K562 (cell line): ENCODE measurements around the gene BSPRY. TPM values are rescaled to one million over a fixed set of nuclear protein-coding genes. Genes with fewer than 3 reads are reported as not detected.

Experiments used
- ATAC-seq: fragments of 200-7000 bp; cut with Tn5 transposase; 3 replicates; pipeline ENCODE4 v1.9.1; 2020; ENCODE audit warnings: moderate library complexity
- BruUV-seq: library from RNA; stranded (reverse); fragments of 400-500 nt; replicated peaks from 2 replicates; lab custom pipeline; 2021; lab: Mats Ljungman, UMichigan
- CTCF ChIA-PET: fragments of 300-600 bp; formaldehyde crosslinking; extraction: SDS; loops from one replicate; lab custom pipeline; 2021; ENCODE audit warnings: low intra/inter-chr PET ratio; lab: Yijun Ruan, JAX
- POLR2A ChIA-PET: fragments of 300-600, 350-650 bp; sonication (Branson Sonifier 250); formaldehyde crosslinking; extraction: SDS; loops from one replicate; lab custom pipeline; 2021; ENCODE audit warnings: antibody characterized with exemption, inconsistent platforms; lab: Yijun Ruan, JAX
- DNase-seq, 4 experiments: peaks; one replicate each; pipeline versions ENCODE4 v3.0.0 to v3.0.0-alpha.2; 2011 to 2018; ENCODE audit warnings: low spot score in 3 of 4, mixed read lengths in 3 of 4; ENCODE audit errors: extremely low read depth in 1 of 4
- FAIRE-seq: peaks from 2 replicates; lab custom pipeline; 2011; peaks lifted over from hg19 to GRCh38; lab: Jason Lieb, UNC
- H2AFZ ChIP-seq: 2 replicates; pipeline ENCODE4 v1.6.0; 2011; ENCODE audit warnings: low read depth, low read length, control low read depth, inconsistent platforms
- H3K27ac ChIP-seq: fragments of 200-600 bp; 3 replicates; pipeline ENCODE4 v1.8.0; 2011; ENCODE audit warnings: low read depth, mild to moderate bottlenecking, control low read depth, inconsistent platforms, low read length, moderate library complexity, mixed read lengths; ENCODE audit errors: extremely low read depth
- H3K27me3 ChIP-seq, 2 experiments: fragments of 300-600 bp in 1 of 2; 2 replicates in 1 of 2; 3 replicates in 1 of 2; pipeline versions ENCODE4 v1.6.0 to v1.8.0; 2011; ENCODE audit warnings: inconsistent platforms in 2 of 2, low read length in 2 of 2, mild to moderate bottlenecking in 1 of 2, mixed read lengths in 1 of 2, moderate library complexity in 1 of 2; ENCODE audit not compliant: control insufficient read depth in 2 of 2, insufficient read depth in 2 of 2
- H3K36me3 ChIP-seq: fragments of 300-600 bp; 3 replicates; pipeline ENCODE4 v1.8.0; 2011; ENCODE audit warnings: mild to moderate bottlenecking, low read length, inconsistent platforms; ENCODE audit not compliant: control insufficient read depth, insufficient read depth
- H3K4me1 ChIP-seq, 2 experiments: fragments of 200-600 bp in 1 of 2; replicated peaks in 1 of 2; 2 replicates in 1 of 2; 3 replicates in 1 of 2; pipeline versions ENCODE4 v1.5.1 to v1.8.0; 2011; ENCODE audit warnings: inconsistent platforms in 2 of 2, low read length in 2 of 2, mild to moderate bottlenecking in 1 of 2, mixed read lengths in 1 of 2, moderate library complexity in 1 of 2; ENCODE audit not compliant: control insufficient read depth in 2 of 2, insufficient read depth in 2 of 2
- H3K4me2 ChIP-seq: 2 replicates; pipeline ENCODE4 v1.6.1; 2011; ENCODE audit warnings: low read length, control low read depth, inconsistent platforms, mixed read lengths; ENCODE audit not compliant: insufficient read depth
- H3K4me3 ChIP-seq: fragments of 200-600 bp; sonication (generic), shearing (Covaris generic); 2 replicates; pipeline ENCODE4 v1.5.1; 2016; ENCODE audit warnings: control low read depth, inconsistent platforms
- H3K79me2 ChIP-seq: fragments of 200-600 bp; 3 replicates; pipeline ENCODE4 v1.8.0; 2011; ENCODE audit warnings: low read length, inconsistent platforms; ENCODE audit not compliant: control insufficient read depth, insufficient read depth
- H3K9ac ChIP-seq, 2 experiments: 2 replicates each; pipeline versions ENCODE4 v1.6.0 to v1.6.1; 2011; ENCODE audit warnings: low read depth in 2 of 2, low read length in 2 of 2, control low read depth in 1 of 2, inconsistent platforms in 1 of 2, mild to moderate bottlenecking in 1 of 2, mixed read lengths in 1 of 2; ENCODE audit not compliant: insufficient read depth in 1 of 2
- H3K9me1 ChIP-seq: one replicate; pipeline ENCODE4 v1.6.0; 2011; ENCODE audit warnings: inconsistent platforms, mild to moderate bottlenecking, low read length, moderate library complexity; ENCODE audit not compliant: control insufficient read depth, insufficient read depth
- H3K9me3 ChIP-seq: replicated peaks from 2 replicates; pipeline ENCODE4 v1.5.1; 2011; ENCODE audit warnings: low read depth, low read length, inconsistent platforms; ENCODE audit not compliant: control insufficient read depth, insufficient read depth
- H4K20me1 ChIP-seq: replicated peaks from 2 replicates; pipeline ENCODE4 v1.6.1; 2011; ENCODE audit warnings: low read length, inconsistent platforms, mixed read lengths; ENCODE audit not compliant: control insufficient read depth, insufficient read depth
- CBFB ChIP-seq: sonication (generic); formaldehyde crosslinking; IDR thresholded peaks from 2 replicates; pipeline ENCODE4 v1.4.0; 2020; ENCODE audit warnings: mild to moderate bottlenecking, missing genetic modification reagents
- CREB5 ChIP-seq: fragments of 250-450 bp; sonication (Bioruptor Pico); IDR thresholded peaks from 2 replicates; pipeline ENCODE4 v1.5.0; 2020; ENCODE audit warnings: mild to moderate bottlenecking
- HCFC1 ChIP-seq: IDR thresholded peaks from 2 replicates; pipeline ENCODE4 v1.6.1; 2012; ENCODE audit warnings: low read depth, low read length, improper control_type of control experiment
- HSF4 ChIP-seq: fragments of 250-450 bp; sonication (Bioruptor Pico); IDR thresholded peaks from 2 replicates; pipeline ENCODE4 v2.1.2; 2022; ENCODE audit warnings: mild to moderate bottlenecking, moderate library complexity, borderline replicate concordance
- MYNN ChIP-seq, 2 experiments: sonication (generic); formaldehyde crosslinking in 1 of 2; IDR thresholded peaks; 2 replicates each; pipeline versions ENCODE4 v1.5.0 to v1.6.1; 2016 to 2020; ENCODE audit warnings: antibody characterized with exemption in 1 of 2, missing genetic modification reagents in 1 of 2
- NELFE ChIP-seq: IDR thresholded peaks from 2 replicates; pipeline ENCODE4 v1.6.1; 2011; ENCODE audit warnings: mild to moderate bottlenecking; ENCODE audit not compliant: insufficient read depth, insufficient read length
- NKRF ChIP-seq: fragments of 450-650 bp; IDR thresholded peaks from 2 replicates; pipeline ENCODE4 v1.6.1; 2016; ENCODE audit warnings: borderline replicate concordance
- PCBP1 ChIP-seq: fragments of 200-400 bp; formaldehyde crosslinking; IDR thresholded peaks from 2 replicates; pipeline ENCODE4 v1.6.1; 2018; ENCODE audit warnings: mild to moderate bottlenecking, low read depth, low read length; ENCODE audit not compliant: poor library complexity, severe bottlenecking
- PRPF4 ChIP-seq: fragments of 200-400 bp; formaldehyde crosslinking; IDR thresholded peaks from one replicate; pipeline ENCODE4 v1.6.1; 2017; ENCODE audit warnings: low read length, low read depth, mild to moderate bottlenecking; ENCODE audit not compliant: insufficient read depth, poor library complexity, severe bottlenecking
- SMAD3 ChIP-seq: fragments of 450-650 bp; formaldehyde crosslinking; conservative IDR thresholded peaks from 2 replicates; pipeline ENCODE4 v1.4.0; 2020; ENCODE audit warnings: mild to moderate bottlenecking
- YY1 ChIP-seq, 3 experiments: IDR thresholded peaks; 2 replicates each; pipeline ENCODE4 v1.6.1; 2011; ENCODE audit warnings: low read length in 2 of 3, mild to moderate bottlenecking in 2 of 3, moderate library complexity in 2 of 3, borderline replicate concordance in 1 of 3, control low read depth in 1 of 3, low read depth in 1 of 3; ENCODE audit not compliant: insufficient read depth in 3 of 3, insufficient replicate concordance in 2 of 3, control insufficient read depth in 1 of 3, insufficient read length in 1 of 3; ENCODE audit errors: extremely low read depth in 1 of 3
- ZBTB17 ChIP-seq: fragments of 450-650 bp; formaldehyde crosslinking; IDR thresholded peaks from 2 replicates; pipeline ENCODE4 v1.4.0; 2020; ENCODE audit warnings: mild to moderate bottlenecking
- ZNF133 ChIP-seq: fragments of 250-450 bp; sonication (Bioruptor Pico); IDR thresholded peaks from 2 replicates; pipeline ENCODE4 v1.4.0; 2020; ENCODE audit warnings: mild to moderate bottlenecking
- ZNF699 ChIP-seq: fragments of 250-450 bp; sonication (Bioruptor Pico); IDR thresholded peaks from 2 replicates; pipeline ENCODE4 v1.8.0; 2021; ENCODE audit warnings: mild to moderate bottlenecking, moderate library complexity; ENCODE audit not compliant: insufficient replicate concordance
- WGBS: fragments of 100-300 bp; shearing (Covaris generic); methylation state at CpG from one replicate; pipeline ENCODE4 v1.1.6; 2016; ENCODE audit warnings: low coverage, mixed read lengths; ENCODE audit not compliant: insufficient coverage; ENCODE audit errors: missing lambda C conversion rate; 5-methylcytosine and 5-hydroxymethylcytosine counted together
- in situ Hi-C: fragments of 300-500 bp; cut with MboI; formaldehyde crosslinking; loops from 4 replicates; pipeline ENCODE4 v1.15.0; 2018; ENCODE audit warnings: inconsistent platforms, mixed read lengths
- intact Hi-C: fragments of 100-400 bp; cut with micrococcal nuclease; formaldehyde crosslinking; loops from 2 replicates; pipeline ENCODE4 v1.14.2; 2022
- polyA plus RNA-seq, 8 experiments: library from polyadenylated mRNA; depleted of rRNA in 4 of 8; stranded (reverse) in 5 of 8; unstranded in 3 of 8; fragments of >200 nt; fragmentation: Nextera tagmentation in 2 of 8; fragmentation: Illumina TruSeq in 1 of 8; extraction: Ambion mirVana in 2 of 8; extraction: Trizol in 1 of 8; gene quantifications; 2 replicates each; pipeline versions ENCODE4 v1.2.1 to v1.2.3, GENCODE V29; 2011 to 2014; ENCODE audit warnings: inconsistent platforms in 1 of 8, missing spikeins in 1 of 8
- total RNA-seq, 7 experiments: library from RNA; depleted of rRNA in 6 of 7; stranded (reverse); fragments of >200 nt in 6 of 7; fragmentation: Illumina TruSeq in 2 of 7; extraction: Trizol in 2 of 7; gene quantifications; 2 replicates each; pipeline versions ENCODE4 v1.2.1 to v1.2.3, GENCODE V29; 2011 to 2021; ENCODE audit warnings: low replicate concordance in 1 of 7
- TF ChIP-seq, protein P1 (sequence below): fragments of 250-450 bp; sonication (Bioruptor Pico); IDR thresholded peaks from 2 replicates; pipeline ENCODE4 v1.5.0; 2021

BSPRY gene
- total and polyA plus RNA-seq, 9 of the 15 experiments (the other 6 are each of a cell fraction or from before 2014, with no cell fraction given), result 0.07 to 0.67 (median 0.18) TPM

DNA sequence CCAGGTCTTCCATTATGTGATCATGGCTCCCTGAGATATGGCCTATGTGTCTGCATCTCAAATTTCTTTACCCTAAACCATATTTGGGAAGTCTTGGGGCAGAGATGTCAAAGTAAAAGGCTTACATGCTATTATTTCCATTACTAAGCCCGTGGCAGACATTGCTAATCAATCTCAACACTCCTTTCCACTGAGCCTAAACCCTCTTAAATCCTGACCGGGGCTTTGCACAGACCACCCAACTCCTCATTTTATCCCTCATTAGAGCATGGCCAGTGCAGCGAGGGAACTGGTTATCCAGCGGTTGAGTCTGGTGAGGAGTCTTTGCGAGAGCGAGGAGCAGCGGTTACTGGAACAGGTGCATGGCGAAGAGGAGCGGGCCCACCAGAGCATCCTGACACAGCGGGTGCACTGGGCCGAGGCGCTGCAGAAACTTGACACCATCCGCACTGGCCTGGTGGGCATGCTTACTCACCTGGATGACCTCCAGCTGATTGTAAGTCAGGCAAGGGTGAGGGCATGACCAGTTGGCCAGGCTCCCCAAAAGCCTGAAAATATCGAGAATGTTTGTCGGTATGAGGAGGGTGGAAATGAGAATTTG lies 11.0 kb downstream of the BSPRY start:
- Histone ChIP-seq H3K27me3 (0 out of 5 replicates have a peak, but pooled peaks cover 0 to 9% of the 10 kb centered on the region in 2 experiments), H3K9ac (no peak overlapping the region), H3K36me3 (no peaks in the 10 kb centered on the region), H3K9me1 (no peaks in the 10 kb centered on the region), H3K79me2 (no peaks in the 10 kb centered on the region), H3K4me2 (no peak overlapping the region), H4K20me1 (0 out of 2 replicates have a peak, but pooled peaks cover 3% of the 10 kb centered on the region), H2AFZ (no peak overlapping the region), H3K4me1 (peaks cover 19 to 20% of the 10 kb centered on the region in 2 experiments), H3K4me3 (no peak overlapping the region), H3K27ac (no peak overlapping the region), H3K9me3 (no peaks in the 10 kb centered on the region)
- in situ Hi-C loops (no loop called here), intact Hi-C loops (no loop called here)
- CTCF ChIA-PET, result no interaction called here
- no peak for FAIRE-seq
- WGBS, result 76% methylated on average over 14 of the region's 15 CpGs
- no peak for DNase-seq
- ATAC-seq, result no peak
- POLR2A ChIA-PET, result interaction anchor here (1.0 to 2.2 kb wide), 2 partner anchors 8 to 50 kb away, joined by 3 to 22 read pairs; partner anchors contain the start of genes C9orf43 and POLE3
- no TSS peak for BruUV-seq
- TF ChIP-seq ZNF133 (no peak), PCBP1 (no peak), ZNF699 (CRISPR knock-in tag) (no peak), MYNN (IDR thresholded peaks at IDR 0.05) (peak; percentile 87; the same call in 1 of the 2 replicates), MYNN (CRISPR knock-in tag; IDR thresholded peaks at IDR 0.05) (peak; percentile 49; the same call in 1 of the 2 replicates), SMAD3 (CRISPR knock-in tag) (no peak), HCFC1 (no peak), NKRF (no peak), CREB5 (CRISPR knock-in tag) (no peak), CBFB (CRISPR knock-in tag) (no peak), PRPF4 (no peak), YY1 (IDR thresholded peaks at IDR 0.05; ENCODE audit: borderline replicate concordance in 1 of 3, control insufficient read depth in 1 of 3, extremely low read depth in 1 of 3, insufficient read depth in 3 of 3, insufficient read length in 1 of 3, insufficient replicate concordance in 2 of 3, low read depth in 1 of 3, low read length in 2 of 3) (no peak), HSF4 (CRISPR knock-in tag) (no peak), NELFE (no peak), ZBTB17 (peak; percentile 65; the same call in 1 of the 2 replicates)
- TF ChIP-seq, protein P1, sequence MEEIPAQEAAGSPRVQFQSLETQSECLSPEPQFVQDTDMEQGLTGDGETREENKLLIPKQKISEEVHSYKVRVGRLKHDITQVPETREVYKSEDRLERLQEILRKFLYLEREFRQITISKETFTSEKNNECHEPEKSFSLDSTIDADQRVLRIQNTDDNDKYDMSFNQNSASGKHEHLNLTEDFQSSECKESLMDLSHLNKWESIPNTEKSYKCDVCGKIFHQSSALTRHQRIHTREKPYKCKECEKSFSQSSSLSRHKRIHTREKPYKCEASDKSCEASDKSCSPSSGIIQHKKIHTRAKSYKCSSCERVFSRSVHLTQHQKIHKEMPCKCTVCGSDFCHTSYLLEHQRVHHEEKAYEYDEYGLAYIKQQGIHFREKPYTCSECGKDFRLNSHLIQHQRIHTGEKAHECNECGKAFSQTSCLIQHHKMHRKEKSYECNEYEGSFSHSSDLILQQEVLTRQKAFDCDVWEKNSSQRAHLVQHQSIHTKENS (CRISPR knock-in tag), result no peak
